WTC11 (cell line): ENCODE data around the gene CEP192. TPM values are rescaled to one million over a fixed set of nuclear protein-coding genes. Genes with fewer than 3 reads are reported as not detected.
A peak's percentile ranks its signal among the peaks of the same experiment; 100 is the strongest.

Source experiments
- ATAC-seq: fragments of 200-7000 bp; cut with Tn5 transposase; 2 replicates; pipeline ENCODE4 v1.10.0; 2021; ENCODE audit warnings: mild to moderate bottlenecking, moderate library complexity
- Bru-seq: library from RNA; stranded (reverse); fragments of 400-500 nt; gene quantifications from one replicate; lab custom pipeline; 2021; lab: Mats Ljungman, UMichigan
- CTCF ChIA-PET: fragments of 300-600 bp; sonication (Branson Sonifier 250); formaldehyde crosslinking; loops from one replicate; lab custom pipeline; 2021; ENCODE audit warnings: antibody characterized with exemption; lab: Charles Lee
- POLR2A ChIA-PET: fragments of 350-600 bp; sonication (Branson Sonifier 250); formaldehyde crosslinking; loops from one replicate; lab custom pipeline; 2021; ENCODE audit warnings: antibody characterized with exemption; lab: Charles Lee
- DNase-seq: peaks from one replicate; pipeline ENCODE4 v3.0.0; 2021; ENCODE audit warnings: low spot score
- H3K27ac Mint-ChIP-seq: 2 replicates; pipeline ENCODE4 v1.8.0; 2021; ENCODE audit warnings: mixed read lengths
- H3K27me3 Mint-ChIP-seq: 2 replicates; pipeline ENCODE4 v1.8.0; 2021; ENCODE audit warnings: low read depth, mild to moderate bottlenecking, moderate library complexity, mixed read lengths
- H3K36me3 Mint-ChIP-seq: 2 replicates; pipeline ENCODE4 v1.8.0; 2021; ENCODE audit warnings: mixed read lengths
- H3K4me1 Mint-ChIP-seq: 2 replicates; pipeline ENCODE4 v1.8.0; 2022; ENCODE audit warnings: mixed read lengths
- H3K4me3 Mint-ChIP-seq: 2 replicates; pipeline ENCODE4 v1.8.0; 2021; ENCODE audit warnings: mild to moderate bottlenecking, moderate library complexity, mixed read lengths
- H3K9me3 Mint-ChIP-seq: 2 replicates; pipeline ENCODE4 v1.8.0; 2021; ENCODE audit warnings: mixed read lengths
- CREB1 ChIP-seq: sonication (generic); formaldehyde crosslinking; IDR thresholded peaks from 2 replicates; pipeline ENCODE4 v1.8.0; 2023; ENCODE audit warnings: mild to moderate bottlenecking, missing genetic modification reagents
- EMX1 ChIP-seq: fragments of 250-450 bp; sonication (Bioruptor Pico); IDR thresholded peaks from 2 replicates; pipeline ENCODE4 v1.8.0; 2021; ENCODE audit warnings: mild to moderate bottlenecking
- GTF2I ChIP-seq: fragments of 250-450 bp; sonication (Bioruptor Pico); conservative IDR thresholded peaks from 2 replicates; pipeline ENCODE4 v1.4.0; 2021; ENCODE audit warnings: mild to moderate bottlenecking
- HMGA2 ChIP-seq: fragments of 250-450 bp; sonication (Bioruptor Pico); IDR thresholded peaks from 2 replicates; pipeline ENCODE4 v1.4.0; 2021; ENCODE audit warnings: mild to moderate bottlenecking, moderate library complexity
- JAZF1 ChIP-seq: fragments of 250-450 bp; sonication (Bioruptor Pico); IDR thresholded peaks from 2 replicates; pipeline ENCODE4 v1.9.0; 2021; ENCODE audit warnings: moderate library complexity, mild to moderate bottlenecking, inconsistent platforms
- NFE2L1 ChIP-seq: sonication (generic); formaldehyde crosslinking; IDR thresholded peaks from 2 replicates; pipeline ENCODE4 v1.8.1; 2023; ENCODE audit warnings: missing genetic modification reagents
- NR1H2 ChIP-seq: sonication (generic); formaldehyde crosslinking; IDR thresholded peaks from 2 replicates; pipeline ENCODE4 v1.9.0; 2021; ENCODE audit warnings: mild to moderate bottlenecking, moderate library complexity, missing genetic modification reagents
- PRRX2 ChIP-seq: fragments of 250-450 bp; sonication (Bioruptor Pico); IDR thresholded peaks from 2 replicates; pipeline ENCODE4 v1.8.0; 2021; ENCODE audit warnings: mild to moderate bottlenecking
- SMAD4 ChIP-seq: sonication (generic); formaldehyde crosslinking; IDR thresholded peaks from 2 replicates; pipeline ENCODE4 v1.8.0; 2022; ENCODE audit warnings: mild to moderate bottlenecking, missing genetic modification reagents
- ZNF138 ChIP-seq: sonication (generic); formaldehyde crosslinking; conservative IDR thresholded peaks from 2 replicates; pipeline ENCODE4 v1.8.1; 2022; ENCODE audit warnings: mild to moderate bottlenecking, moderate library complexity, missing genetic modification reagents
- ZNF263 ChIP-seq: sonication (generic); formaldehyde crosslinking; IDR thresholded peaks from 2 replicates; pipeline ENCODE4 v1.8.1; 2022; ENCODE audit warnings: low read depth, mild to moderate bottlenecking, moderate library complexity, missing genetic modification reagents
- ZNF317 ChIP-seq: sonication (generic); formaldehyde crosslinking; IDR thresholded peaks from 2 replicates; pipeline ENCODE4 v1.8.1; 2023; ENCODE audit warnings: low read depth, mild to moderate bottlenecking, moderate library complexity, missing genetic modification reagents, borderline replicate concordance
- long read RNA-seq, 3 experiments: library from RNA in 1 of 3; library from capped mRNA in 1 of 3; library from polyadenylated mRNA in 1 of 3; unstranded in 2 of 3; stranded (forward) in 1 of 3; transcript quantifications; one replicate each; pipeline ENCODE4 v2.0.0, GENCODE V29; 2021
- total RNA-seq: library from RNA; stranded (reverse); gene quantifications from 3 replicates; pipeline ENCODE4 v1.2.3, GENCODE V29; 2021
- TF ChIP-seq, protein P1 (sequence below): sonication (generic); formaldehyde crosslinking; IDR thresholded peaks from 2 replicates; pipeline ENCODE4 v1.8.0; 2023; ENCODE audit warnings: missing genetic modification reagents, mild to moderate bottlenecking, borderline replicate concordance
- TF ChIP-seq, protein P2 (sequence below): sonication (generic); formaldehyde crosslinking; IDR thresholded peaks from 2 replicates; pipeline ENCODE4 v1.8.1; 2023; ENCODE audit warnings: mild to moderate bottlenecking, missing genetic modification reagents
- TF ChIP-seq, protein P3 (sequence below): fragments of 250-450 bp; sonication (Bioruptor Pico); IDR thresholded peaks from 2 replicates; pipeline ENCODE4 v1.8.0; 2021; ENCODE audit warnings: mild to moderate bottlenecking
- TF ChIP-seq, protein P4 (sequence below): fragments of 200-600 bp; IDR thresholded peaks from 2 replicates; pipeline ENCODE4 v1.8.0; 2022; ENCODE audit warnings: antibody characterized with exemption
- TF ChIP-seq, protein P5 (sequence below): sonication (generic); formaldehyde crosslinking; IDR thresholded peaks from 2 replicates; pipeline ENCODE4 v1.8.1; 2022; ENCODE audit warnings: mild to moderate bottlenecking, missing genetic modification reagents, moderate library complexity, borderline replicate concordance
- TF ChIP-seq, protein P6 (sequence below): sonication (generic); formaldehyde crosslinking; IDR thresholded peaks from 2 replicates; pipeline ENCODE4 v1.8.1; 2022; ENCODE audit warnings: low read depth, mild to moderate bottlenecking, moderate library complexity, missing genetic modification reagents, borderline replicate concordance

The CEP192 gene, protein sequence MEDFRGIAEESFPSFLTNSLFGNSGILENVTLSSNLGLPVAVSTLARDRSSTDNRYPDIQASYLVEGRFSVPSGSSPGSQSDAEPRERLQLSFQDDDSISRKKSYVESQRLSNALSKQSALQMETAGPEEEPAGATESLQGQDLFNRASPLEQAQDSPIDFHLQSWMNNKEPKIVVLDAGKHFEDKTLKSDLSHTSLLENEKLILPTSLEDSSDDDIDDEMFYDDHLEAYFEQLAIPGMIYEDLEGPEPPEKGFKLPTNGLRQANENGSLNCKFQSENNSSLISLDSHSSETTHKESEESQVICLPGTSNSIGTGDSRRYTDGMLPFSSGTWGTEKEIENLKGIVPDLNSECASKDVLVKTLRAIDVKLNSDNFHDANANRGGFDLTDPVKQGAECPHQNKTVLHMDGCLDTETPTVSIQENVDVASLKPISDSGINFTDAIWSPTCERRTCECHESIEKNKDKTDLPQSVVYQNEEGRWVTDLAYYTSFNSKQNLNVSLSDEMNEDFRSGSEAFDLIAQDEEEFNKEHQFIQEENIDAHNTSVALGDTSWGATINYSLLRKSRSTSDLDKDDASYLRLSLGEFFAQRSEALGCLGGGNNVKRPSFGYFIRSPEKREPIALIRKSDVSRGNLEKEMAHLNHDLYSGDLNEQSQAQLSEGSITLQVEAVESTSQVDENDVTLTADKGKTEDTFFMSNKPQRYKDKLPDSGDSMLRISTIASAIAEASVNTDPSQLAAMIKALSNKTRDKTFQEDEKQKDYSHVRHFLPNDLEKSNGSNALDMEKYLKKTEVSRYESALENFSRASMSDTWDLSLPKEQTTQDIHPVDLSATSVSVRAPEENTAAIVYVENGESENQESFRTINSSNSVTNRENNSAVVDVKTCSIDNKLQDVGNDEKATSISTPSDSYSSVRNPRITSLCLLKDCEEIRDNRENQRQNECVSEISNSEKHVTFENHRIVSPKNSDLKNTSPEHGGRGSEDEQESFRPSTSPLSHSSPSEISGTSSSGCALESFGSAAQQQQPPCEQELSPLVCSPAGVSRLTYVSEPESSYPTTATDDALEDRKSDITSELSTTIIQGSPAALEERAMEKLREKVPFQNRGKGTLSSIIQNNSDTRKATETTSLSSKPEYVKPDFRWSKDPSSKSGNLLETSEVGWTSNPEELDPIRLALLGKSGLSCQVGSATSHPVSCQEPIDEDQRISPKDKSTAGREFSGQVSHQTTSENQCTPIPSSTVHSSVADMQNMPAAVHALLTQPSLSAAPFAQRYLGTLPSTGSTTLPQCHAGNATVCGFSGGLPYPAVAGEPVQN (N-terminal part only)
- 24.3 to 26.8 TPM (median 25.4 TPM) in 3 replicates for total RNA-seq
- Bru-seq, nascent RNA = percentile 81 among the genes with signal in this experiment
- long read RNA-seq, experiment 1, full-length matches to known transcripts = 1 of 58 reads
- long read RNA-seq, experiment 1, partial matches to known transcripts = 30 of 58 reads
- long read RNA-seq, experiment 1, other reads (novel, unspliced or antisense) = 27 of 58 reads
- long read RNA-seq, experiment 2, partial matches to known transcripts = 10 of 27 reads
- long read RNA-seq, experiment 2, other reads (novel, unspliced or antisense) = 17 of 27 reads
- long read RNA-seq, experiment 3 = 0 reads

DNA sequence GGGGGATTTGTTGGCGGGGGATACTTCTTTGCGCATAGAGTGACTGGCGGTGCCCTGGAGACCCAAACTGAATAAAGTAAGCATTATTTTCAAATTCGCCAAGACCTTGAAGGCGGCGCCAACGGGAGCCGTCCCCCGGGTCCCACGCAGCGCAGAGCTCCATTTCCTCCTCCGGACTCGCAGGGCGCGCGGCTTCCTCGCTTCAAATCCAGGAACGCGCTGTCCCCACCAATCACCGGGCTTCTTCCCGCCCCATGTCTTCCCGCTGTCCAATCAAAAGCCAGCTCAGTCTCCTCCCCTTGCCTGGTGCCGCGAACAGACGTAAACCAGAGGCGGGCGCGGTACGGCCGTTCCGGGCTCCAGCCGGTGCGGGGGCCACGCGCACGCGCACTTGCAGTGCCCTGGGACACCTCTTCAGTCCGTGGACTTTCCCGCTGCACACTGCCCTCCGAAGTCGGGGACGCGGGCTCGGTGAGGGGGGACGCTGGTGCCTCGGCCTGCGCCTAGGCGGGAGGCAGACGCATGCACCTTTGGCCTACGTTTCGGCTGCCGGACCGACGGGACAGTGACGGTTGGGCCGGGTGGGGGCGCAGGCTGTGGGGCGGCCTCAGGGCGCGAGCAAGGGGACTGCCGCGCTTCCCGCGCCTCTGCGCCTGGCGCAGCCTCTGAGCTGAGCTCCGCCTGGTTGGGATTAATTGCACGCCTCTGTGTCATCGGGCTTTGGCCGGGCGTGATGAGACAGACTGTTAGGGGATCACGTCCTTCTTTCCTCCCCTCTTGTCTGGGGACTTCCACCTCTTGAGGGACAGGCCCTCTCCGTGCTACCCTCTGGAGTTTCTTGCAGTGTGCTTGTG lies at the start of gene CEP192:
CEP192 (plus strand) TSS at position 396 of the 854 bp plus-strand sequence. CDS start 8,063 bp downstream, outside the sequence.
- Mint-ChIP-seq H3K36me3 (no peaks in the 10 kb centered on the region), H3K4me1 (peaks cover 13% of the 10 kb centered on the region), H3K9me3 (no peaks in the 10 kb centered on the region), H3K4me3 (peak within 1 kb of the TSS; percentile 95), H3K27me3 (no peaks in the 10 kb centered on the region), H3K27ac (peak within 1 kb of the TSS; percentile 96)
- POLR2A ChIA-PET = interaction anchor here (0.5 to 1.4 kb wide), 9 partner anchors 13 to 614 kb away, joined by 3 to 11 read pairs (median 4); partner anchors contain the start of genes AFG3L2, CEP76, PSMG2 and SEH1L
- CTCF ChIA-PET = interaction anchor here (0.6 to 2.0 kb wide), 8 partner anchors 17 to 168 kb away, joined by 3 to 11 read pairs (median 3); no protein-coding TSS in a partner anchor
- DNase-seq (peak; percentile 95), ATAC-seq (peak; percentile 91)
- TF ChIP-seq NFE2L1 (CRISPR knock-in tag) (peak; percentile 86; the same call in 1 of the 2 replicates), ZNF138 (CRISPR knock-in tag) (no peak), EMX1 (CRISPR knock-in tag) (no peak), PRRX2 (CRISPR knock-in tag) (no peak), CREB1 (peak; percentile 32; the same call in 1 of the 2 replicates), ZNF263 (CRISPR knock-in tag) (no peak), NR1H2 (CRISPR knock-in tag) (no peak), SMAD4 (CRISPR knock-in tag) (no peak; the same call in 1 of the 2 replicates), GTF2I (no peak), HMGA2 (CRISPR knock-in tag) (no peak), ZNF317 (CRISPR knock-in tag) (no peak), JAZF1 (no peak)
- TF ChIP-seq, protein P1, sequence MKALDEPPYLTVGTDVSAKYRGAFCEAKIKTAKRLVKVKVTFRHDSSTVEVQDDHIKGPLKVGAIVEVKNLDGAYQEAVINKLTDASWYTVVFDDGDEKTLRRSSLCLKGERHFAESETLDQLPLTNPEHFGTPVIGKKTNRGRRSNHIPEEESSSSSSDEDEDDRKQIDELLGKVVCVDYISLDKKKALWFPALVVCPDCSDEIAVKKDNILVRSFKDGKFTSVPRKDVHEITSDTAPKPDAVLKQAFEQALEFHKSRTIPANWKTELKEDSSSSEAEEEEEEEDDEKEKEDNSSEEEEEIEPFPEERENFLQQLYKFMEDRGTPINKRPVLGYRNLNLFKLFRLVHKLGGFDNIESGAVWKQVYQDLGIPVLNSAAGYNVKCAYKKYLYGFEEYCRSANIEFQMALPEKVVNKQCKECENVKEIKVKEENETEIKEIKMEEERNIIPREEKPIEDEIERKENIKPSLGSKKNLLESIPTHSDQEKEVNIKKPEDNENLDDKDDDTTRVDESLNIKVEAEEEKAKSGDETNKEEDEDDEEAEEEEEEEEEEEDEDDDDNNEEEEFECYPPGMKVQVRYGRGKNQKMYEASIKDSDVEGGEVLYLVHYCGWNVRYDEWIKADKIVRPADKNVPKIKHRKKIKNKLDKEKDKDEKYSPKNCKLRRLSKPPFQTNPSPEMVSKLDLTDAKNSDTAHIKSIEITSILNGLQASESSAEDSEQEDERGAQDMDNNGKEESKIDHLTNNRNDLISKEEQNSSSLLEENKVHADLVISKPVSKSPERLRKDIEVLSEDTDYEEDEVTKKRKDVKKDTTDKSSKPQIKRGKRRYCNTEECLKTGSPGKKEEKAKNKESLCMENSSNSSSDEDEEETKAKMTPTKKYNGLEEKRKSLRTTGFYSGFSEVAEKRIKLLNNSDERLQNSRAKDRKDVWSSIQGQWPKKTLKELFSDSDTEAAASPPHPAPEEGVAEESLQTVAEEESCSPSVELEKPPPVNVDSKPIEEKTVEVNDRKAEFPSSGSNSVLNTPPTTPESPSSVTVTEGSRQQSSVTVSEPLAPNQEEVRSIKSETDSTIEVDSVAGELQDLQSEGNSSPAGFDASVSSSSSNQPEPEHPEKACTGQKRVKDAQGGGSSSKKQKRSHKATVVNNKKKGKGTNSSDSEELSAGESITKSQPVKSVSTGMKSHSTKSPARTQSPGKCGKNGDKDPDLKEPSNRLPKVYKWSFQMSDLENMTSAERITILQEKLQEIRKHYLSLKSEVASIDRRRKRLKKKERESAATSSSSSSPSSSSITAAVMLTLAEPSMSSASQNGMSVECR (CRISPR knock-in tag) = peak; percentile 96
- TF ChIP-seq, protein P2, sequence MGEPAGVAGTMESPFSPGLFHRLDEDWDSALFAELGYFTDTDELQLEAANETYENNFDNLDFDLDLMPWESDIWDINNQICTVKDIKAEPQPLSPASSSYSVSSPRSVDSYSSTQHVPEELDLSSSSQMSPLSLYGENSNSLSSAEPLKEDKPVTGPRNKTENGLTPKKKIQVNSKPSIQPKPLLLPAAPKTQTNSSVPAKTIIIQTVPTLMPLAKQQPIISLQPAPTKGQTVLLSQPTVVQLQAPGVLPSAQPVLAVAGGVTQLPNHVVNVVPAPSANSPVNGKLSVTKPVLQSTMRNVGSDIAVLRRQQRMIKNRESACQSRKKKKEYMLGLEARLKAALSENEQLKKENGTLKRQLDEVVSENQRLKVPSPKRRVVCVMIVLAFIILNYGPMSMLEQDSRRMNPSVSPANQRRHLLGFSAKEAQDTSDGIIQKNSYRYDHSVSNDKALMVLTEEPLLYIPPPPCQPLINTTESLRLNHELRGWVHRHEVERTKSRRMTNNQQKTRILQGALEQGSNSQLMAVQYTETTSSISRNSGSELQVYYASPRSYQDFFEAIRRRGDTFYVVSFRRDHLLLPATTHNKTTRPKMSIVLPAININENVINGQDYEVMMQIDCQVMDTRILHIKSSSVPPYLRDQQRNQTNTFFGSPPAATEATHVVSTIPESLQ = no peak
- TF ChIP-seq, protein P3, sequence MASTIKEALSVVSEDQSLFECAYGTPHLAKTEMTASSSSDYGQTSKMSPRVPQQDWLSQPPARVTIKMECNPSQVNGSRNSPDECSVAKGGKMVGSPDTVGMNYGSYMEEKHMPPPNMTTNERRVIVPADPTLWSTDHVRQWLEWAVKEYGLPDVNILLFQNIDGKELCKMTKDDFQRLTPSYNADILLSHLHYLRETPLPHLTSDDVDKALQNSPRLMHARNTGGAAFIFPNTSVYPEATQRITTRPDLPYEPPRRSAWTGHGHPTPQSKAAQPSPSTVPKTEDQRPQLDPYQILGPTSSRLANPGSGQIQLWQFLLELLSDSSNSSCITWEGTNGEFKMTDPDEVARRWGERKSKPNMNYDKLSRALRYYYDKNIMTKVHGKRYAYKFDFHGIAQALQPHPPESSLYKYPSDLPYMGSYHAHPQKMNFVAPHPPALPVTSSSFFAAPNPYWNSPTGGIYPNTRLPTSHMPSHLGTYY (CRISPR knock-in tag) = no peak
- TF ChIP-seq, protein P4, sequence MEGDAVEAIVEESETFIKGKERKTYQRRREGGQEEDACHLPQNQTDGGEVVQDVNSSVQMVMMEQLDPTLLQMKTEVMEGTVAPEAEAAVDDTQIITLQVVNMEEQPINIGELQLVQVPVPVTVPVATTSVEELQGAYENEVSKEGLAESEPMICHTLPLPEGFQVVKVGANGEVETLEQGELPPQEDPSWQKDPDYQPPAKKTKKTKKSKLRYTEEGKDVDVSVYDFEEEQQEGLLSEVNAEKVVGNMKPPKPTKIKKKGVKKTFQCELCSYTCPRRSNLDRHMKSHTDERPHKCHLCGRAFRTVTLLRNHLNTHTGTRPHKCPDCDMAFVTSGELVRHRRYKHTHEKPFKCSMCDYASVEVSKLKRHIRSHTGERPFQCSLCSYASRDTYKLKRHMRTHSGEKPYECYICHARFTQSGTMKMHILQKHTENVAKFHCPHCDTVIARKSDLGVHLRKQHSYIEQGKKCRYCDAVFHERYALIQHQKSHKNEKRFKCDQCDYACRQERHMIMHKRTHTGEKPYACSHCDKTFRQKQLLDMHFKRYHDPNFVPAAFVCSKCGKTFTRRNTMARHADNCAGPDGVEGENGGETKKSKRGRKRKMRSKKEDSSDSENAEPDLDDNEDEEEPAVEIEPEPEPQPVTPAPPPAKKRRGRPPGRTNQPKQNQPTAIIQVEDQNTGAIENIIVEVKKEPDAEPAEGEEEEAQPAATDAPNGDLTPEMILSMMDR = no peak
- TF ChIP-seq, protein P5, sequence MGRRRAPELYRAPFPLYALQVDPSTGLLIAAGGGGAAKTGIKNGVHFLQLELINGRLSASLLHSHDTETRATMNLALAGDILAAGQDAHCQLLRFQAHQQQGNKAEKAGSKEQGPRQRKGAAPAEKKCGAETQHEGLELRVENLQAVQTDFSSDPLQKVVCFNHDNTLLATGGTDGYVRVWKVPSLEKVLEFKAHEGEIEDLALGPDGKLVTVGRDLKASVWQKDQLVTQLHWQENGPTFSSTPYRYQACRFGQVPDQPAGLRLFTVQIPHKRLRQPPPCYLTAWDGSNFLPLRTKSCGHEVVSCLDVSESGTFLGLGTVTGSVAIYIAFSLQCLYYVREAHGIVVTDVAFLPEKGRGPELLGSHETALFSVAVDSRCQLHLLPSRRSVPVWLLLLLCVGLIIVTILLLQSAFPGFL (CRISPR knock-in tag) = no peak
- TF ChIP-seq, protein P6, sequence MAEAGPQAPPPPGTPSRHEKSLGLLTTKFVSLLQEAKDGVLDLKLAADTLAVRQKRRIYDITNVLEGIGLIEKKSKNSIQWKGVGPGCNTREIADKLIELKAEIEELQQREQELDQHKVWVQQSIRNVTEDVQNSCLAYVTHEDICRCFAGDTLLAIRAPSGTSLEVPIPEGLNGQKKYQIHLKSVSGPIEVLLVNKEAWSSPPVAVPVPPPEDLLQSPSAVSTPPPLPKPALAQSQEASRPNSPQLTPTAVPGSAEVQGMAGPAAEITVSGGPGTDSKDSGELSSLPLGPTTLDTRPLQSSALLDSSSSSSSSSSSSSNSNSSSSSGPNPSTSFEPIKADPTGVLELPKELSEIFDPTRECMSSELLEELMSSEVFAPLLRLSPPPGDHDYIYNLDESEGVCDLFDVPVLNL = peak; percentile 88
